GM19397 (cell line): ENCODE data around the gene PHOX2B.
"Not testable (repeated sequence)": the region's sequence is repeated elsewhere in the genome, so short reads cannot be mapped to it uniquely, and the experiment has no call there.

Experiments used
- ATAC-seq: cut with Tn5 transposase; IDR thresholded peaks from one replicate; pipeline ENCODE4 v1.9.1; 2021; ENCODE audit warnings: mild to moderate bottlenecking, moderate library complexity; ENCODE audit not compliant: unreplicated experiment

PHOX2B gene

GRCh38 chr4:41714364-41715000 lies 34.0 kb downstream of the PHOX2B start:
- ATAC-seq = no peak

DNA sequence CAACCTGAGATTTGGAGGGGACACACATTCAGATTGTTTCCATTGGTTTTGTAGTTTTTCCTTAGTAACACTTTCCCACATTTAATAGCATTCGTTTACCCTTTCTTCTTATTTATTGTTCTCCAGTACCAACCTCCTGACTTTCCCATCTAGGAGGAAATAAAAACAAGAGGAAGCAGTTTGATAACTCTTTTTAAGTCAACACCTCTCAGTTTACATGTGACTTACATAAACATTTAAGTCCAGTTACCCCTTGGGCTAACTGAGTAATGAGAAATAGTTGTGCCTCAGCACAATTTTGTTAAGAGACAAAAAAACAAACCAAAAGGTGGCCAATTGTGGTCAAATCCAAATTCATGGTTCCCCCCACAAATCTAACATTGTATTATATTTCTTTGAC lies 34.8 kb downstream of the PHOX2B start:
- ATAC-seq = no peak

DNA sequence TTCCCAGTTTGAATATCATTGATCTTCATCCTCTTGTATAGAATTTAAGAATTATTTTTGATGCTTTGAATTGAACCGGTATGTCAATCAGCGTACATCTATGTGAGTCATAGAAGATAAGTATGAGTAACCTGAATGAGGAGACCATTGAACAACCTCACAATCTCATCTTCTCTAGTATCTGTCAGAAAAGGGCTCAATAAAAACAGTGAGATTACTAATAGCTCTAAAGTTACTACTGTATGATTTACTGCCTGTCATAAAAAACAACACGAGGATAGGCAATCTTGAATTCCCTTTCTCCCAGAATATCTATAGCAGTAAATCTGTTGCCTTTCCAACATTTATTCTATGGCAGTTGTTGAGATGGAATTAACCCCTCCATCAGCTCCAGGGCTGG lies 36.1 kb downstream of the PHOX2B start:
- no peak for ATAC-seq

DNA sequence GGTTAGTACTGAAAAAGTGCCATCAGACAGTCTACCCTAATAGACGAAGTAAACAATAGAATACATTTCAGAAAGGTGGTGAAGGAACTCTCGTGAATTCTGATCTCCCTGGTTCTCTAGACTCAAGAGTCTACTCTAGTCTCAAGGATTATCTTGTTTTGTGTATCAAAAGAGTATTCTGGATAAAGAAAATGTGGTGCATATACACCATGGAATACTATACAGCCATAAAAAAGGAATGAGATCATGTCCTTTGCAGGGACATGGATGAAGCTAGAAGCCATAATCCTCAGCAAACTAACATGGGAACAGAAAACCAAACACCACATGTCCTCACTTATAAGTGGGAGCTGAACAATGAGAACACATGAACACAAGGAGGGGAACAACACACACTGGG lies 36.9 kb downstream of the PHOX2B start:
- ATAC-seq = not testable (repeated sequence)

DNA sequence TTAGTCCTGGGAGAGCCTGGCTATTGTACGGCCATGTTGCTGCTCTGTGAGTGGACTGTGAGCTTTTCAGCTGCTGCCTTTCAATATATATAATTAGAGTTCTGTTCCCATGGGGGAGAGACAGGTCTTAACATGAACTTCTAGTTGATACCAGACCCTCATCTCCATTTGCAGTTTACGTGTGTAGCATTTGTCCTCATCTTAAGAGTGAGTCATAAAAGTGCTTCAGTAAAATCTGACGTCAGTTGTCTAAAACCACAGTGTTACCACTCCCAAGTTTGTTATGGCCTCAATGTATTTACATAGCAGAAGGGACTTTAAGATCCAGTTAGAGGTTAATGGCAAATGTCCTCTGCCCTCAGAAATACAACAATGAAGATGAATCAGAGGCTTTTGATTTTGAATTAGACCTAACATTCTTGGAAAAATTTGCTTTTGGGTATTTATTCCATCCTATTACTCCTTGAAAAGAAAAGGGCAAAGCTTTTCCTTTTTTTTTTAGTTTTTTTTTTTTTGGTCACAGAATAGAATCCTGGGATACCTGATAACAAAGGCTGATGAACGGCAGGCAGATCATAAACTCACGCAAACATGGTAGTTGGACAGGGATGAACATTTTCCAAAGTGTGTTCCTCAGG lies 38.6 kb downstream of the PHOX2B start:
- no peak for ATAC-seq

GRCh38 chr4:41703785-41704184 lies 44.7 kb downstream of the PHOX2B start:
- ATAC-seq = no peak

GRCh38 chr4:41702770-41703169 lies 45.8 kb downstream of the PHOX2B start:
- ATAC-seq = no peak

DNA sequence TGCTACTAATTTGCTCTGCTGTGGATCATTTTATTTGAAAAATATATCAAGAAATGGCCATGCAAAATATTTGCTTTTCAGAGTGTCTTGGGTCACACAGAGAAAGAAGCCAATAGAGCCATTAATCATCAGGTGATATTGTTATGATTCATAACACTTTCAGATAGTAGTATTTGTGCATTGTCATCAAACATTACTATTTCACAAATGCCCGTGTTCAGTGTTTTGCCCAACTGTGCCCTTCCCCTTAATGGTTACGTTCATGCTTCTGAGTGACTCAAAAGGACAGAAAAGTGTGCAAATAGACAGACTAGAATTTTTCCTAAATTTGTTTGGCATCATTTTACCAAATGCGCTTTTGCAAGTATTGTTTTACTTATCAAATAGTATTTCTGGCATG lies 46.5 kb downstream of the PHOX2B start:
- no peak for ATAC-seq

DNA sequence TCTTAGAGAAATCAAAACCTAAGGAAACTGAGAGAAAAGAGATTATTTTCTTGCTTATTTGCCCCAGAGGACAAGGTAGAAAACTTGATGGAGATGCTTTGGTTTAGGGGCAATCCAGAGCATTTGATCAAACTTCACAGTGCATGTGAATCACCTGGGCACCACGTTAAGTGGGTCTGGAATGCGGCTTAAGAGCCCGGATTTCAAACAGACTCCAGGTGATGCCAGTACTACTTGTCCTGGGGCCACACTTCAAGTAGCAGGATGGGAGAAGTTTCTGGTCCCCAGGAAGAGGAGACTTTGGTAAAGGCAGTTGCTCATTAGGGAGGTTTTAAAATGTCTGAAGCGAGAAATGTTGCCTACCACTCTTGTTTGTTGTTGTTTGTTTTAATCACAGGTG lies 51.8 kb downstream of the PHOX2B start:
- no peak for ATAC-seq

DNA sequence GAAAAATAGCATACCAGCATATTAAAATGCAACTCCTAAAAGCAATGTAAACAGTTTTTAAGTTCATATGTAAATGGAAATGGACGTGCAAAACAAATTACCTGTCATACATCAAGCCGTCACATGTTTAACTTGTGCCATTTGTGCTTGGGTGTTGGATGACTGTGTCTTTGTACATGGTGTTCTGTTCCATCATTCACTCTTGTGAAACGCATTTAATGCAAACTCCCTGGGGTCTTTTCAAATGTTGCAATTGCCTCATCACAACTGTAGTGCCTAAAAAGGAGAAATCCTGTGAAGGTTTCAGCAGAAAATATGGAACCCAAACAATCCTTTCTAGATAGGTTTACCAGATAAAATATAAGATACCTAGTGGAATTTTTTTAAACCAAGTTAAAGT lies 52.4 kb downstream of the PHOX2B start:
- no peak for ATAC-seq
